Glutamatergic neuron (in vitro differentiated cells): Measurements from ENCODE around the gene IFNGR2. TPM values are rescaled to one million over a fixed set of nuclear protein-coding genes. Genes with fewer than 3 reads are reported as not detected.

ENCODE experiments used
- DNase-seq: peaks from one replicate; pipeline ENCODE4 v3.0.0; 2022
- H3K27ac Mint-ChIP-seq: one replicate; pipeline ENCODE4 v1.8.0; 2020; ENCODE audit warnings: mild to moderate bottlenecking, mixed read lengths, inconsistent platforms; ENCODE audit not compliant: unreplicated experiment
- H3K27me3 Mint-ChIP-seq: one replicate; pipeline ENCODE4 v1.8.0; 2020; ENCODE audit warnings: mild to moderate bottlenecking, moderate library complexity, mixed read lengths, inconsistent platforms; ENCODE audit not compliant: unreplicated experiment
- H3K36me3 Mint-ChIP-seq: one replicate; pipeline ENCODE4 v1.8.0; 2020; ENCODE audit warnings: mild to moderate bottlenecking, mixed read lengths, inconsistent platforms; ENCODE audit not compliant: unreplicated experiment
- H3K4me1 Mint-ChIP-seq: one replicate; pipeline ENCODE4 v1.8.0; 2020; ENCODE audit warnings: mild to moderate bottlenecking, low read depth, mixed read lengths, inconsistent platforms; ENCODE audit not compliant: unreplicated experiment
- H3K4me3 Mint-ChIP-seq: one replicate; pipeline ENCODE4 v1.8.0; 2020; ENCODE audit warnings: mild to moderate bottlenecking, mixed read lengths, inconsistent platforms; ENCODE audit not compliant: unreplicated experiment
- H3K9me3 Mint-ChIP-seq: one replicate; pipeline ENCODE4 v1.8.0; 2020; ENCODE audit warnings: mild to moderate bottlenecking, moderate library complexity, mixed read lengths, inconsistent platforms; ENCODE audit not compliant: unreplicated experiment
- CTCF ChIP-seq: fragments of 200-600 bp; sonication (generic); IDR thresholded peaks from one replicate; pipeline ENCODE4 v1.5.0; 2021; ENCODE audit not compliant: partially characterized antibody, unreplicated experiment
- total RNA-seq: library from RNA; stranded (reverse); fragmentation: NEBNext Ultra II Directional; extraction: Animal tissue kit (Norgen Biotek cat#: 25700); gene quantifications from one replicate; pipeline ENCODE4 v1.2.1, GENCODE V29; 2021; ENCODE audit not compliant: unreplicated experiment

The IFNGR2 gene
- total RNA-seq, 1 donor from 2014 or later = 9.6 TPM

GRCh38 chr21:33427051-33427450 is 23.8 kb downstream of the IFNGR2 start:
- Mint-ChIP-seq H3K9me3 (no peaks in the 10 kb centered on the region), H3K4me1 (no peaks in the 10 kb centered on the region), H3K27ac (no peak overlapping the region), H3K36me3 (no peaks in the 10 kb centered on the region), H3K4me3 (no peak overlapping the region), H3K27me3 (no peaks in the 10 kb centered on the region)
- no peak for DNase-seq
- no peak for TF ChIP-seq CTCF

- no peak for TF ChIP-seq CTCF
- Mint-ChIP-seq H3K4me1 (no peaks in the 10 kb centered on the region), H3K4me3 (no peak overlapping the region), H3K36me3 (no peaks in the 10 kb centered on the region), H3K27ac (no peak overlapping the region), H3K27me3 (no peaks in the 10 kb centered on the region), H3K9me3 (peaks cover 2% of the 10 kb centered on the region)
- DNase-seq = no peak
Observed at GRCh38 chr21:33428669-33429068, 25.5 kb downstream of the IFNGR2 start.

- Mint-ChIP-seq H3K27ac (no peak overlapping the region), H3K4me3 (no peak overlapping the region), H3K27me3 (peaks cover 2% of the 10 kb centered on the region), H3K4me1 (no peaks in the 10 kb centered on the region), H3K9me3 (peaks cover 3% of the 10 kb centered on the region), H3K36me3 (no peaks in the 10 kb centered on the region)
- no peak for TF ChIP-seq CTCF
- DNase-seq = no peak
Observed at GRCh38 chr21:33430858-33431257, 27.6 kb downstream of the IFNGR2 start.

GRCh38 chr21:33432496-33432895 is 29.3 kb downstream of the IFNGR2 start:
- DNase-seq = no peak

GRCh38 chr21:33433001-33433400 is 29.8 kb downstream of the IFNGR2 start:
- peaks cover 2% of the 10 kb centered on the region for H3K27me3 Mint-ChIP-seq
- H3K4me1 Mint-ChIP-seq = no peaks in the 10 kb centered on the region
- no peak for TF ChIP-seq CTCF
- H3K27ac Mint-ChIP-seq = no peak overlapping the region
- H3K36me3 Mint-ChIP-seq = no peaks in the 10 kb centered on the region
- no peak overlapping the region for H3K4me3 Mint-ChIP-seq
- DNase-seq = no peak
- peaks cover 5% of the 10 kb centered on the region for H3K9me3 Mint-ChIP-seq

More at GRCh38 chr21:33432496-33432895, 29.3 kb downstream of the IFNGR2 start:
- H3K27me3 Mint-ChIP-seq = peaks cover 2% of the 10 kb centered on the region
- H3K27ac Mint-ChIP-seq = no peak overlapping the region
- H3K4me3 Mint-ChIP-seq = no peak overlapping the region
- TF ChIP-seq CTCF = no peak
- H3K36me3 Mint-ChIP-seq = no peaks in the 10 kb centered on the region
- peaks cover 5% of the 10 kb centered on the region for H3K9me3 Mint-ChIP-seq
- no peaks in the 10 kb centered on the region for H3K4me1 Mint-ChIP-seq
